Mesenchymal stem cell (in vitro differentiated cells and primary cell): ENCODE data around the gene UBTD1.
"Not testable (repeated sequence)": the region's sequence is repeated elsewhere in the genome, so short reads cannot be mapped to it uniquely, and the experiment has no call there.

ENCODE experiments used
- DNase-seq: peaks from one replicate; pipeline ENCODE4 v3.0.0-alpha.2; 2013
- H2AFZ ChIP-seq: one replicate; pipeline ENCODE4 v1.6.1; 2013; ENCODE audit warnings: low read depth, mild to moderate bottlenecking, control low read depth, inconsistent platforms, low read length, moderate library complexity
- H2AK5ac ChIP-seq: 2 replicates; pipeline ENCODE4 v1.6.1; 2013; ENCODE audit warnings: low read length, moderate library complexity, mild to moderate bottlenecking, inconsistent platforms; ENCODE audit not compliant: severe bottlenecking
- H2BK120ac ChIP-seq: one replicate; pipeline ENCODE4 v1.6.1; 2013; ENCODE audit warnings: low read depth, mild to moderate bottlenecking, inconsistent platforms, low read length, moderate library complexity
- H2BK12ac ChIP-seq, 2 experiments: one replicate each; pipeline ENCODE4 v1.6.1; 2013; ENCODE audit warnings: inconsistent platforms in 2 of 2, low read length in 2 of 2, mild to moderate bottlenecking in 2 of 2, moderate library complexity in 2 of 2, control low read depth in 1 of 2
- H2BK15ac ChIP-seq: one replicate; pipeline ENCODE4 v1.6.1; 2013; ENCODE audit warnings: mild to moderate bottlenecking, low read depth, inconsistent platforms; ENCODE audit not compliant: poor library complexity, severe bottlenecking
- H2BK5ac ChIP-seq: 2 replicates; pipeline ENCODE4 v1.6.1; 2013; ENCODE audit warnings: low read depth, mild to moderate bottlenecking, low read length, control low read depth, inconsistent platforms; ENCODE audit not compliant: poor library complexity, severe bottlenecking
- H3K14ac ChIP-seq, 2 experiments: one replicate each; pipeline ENCODE4 v1.6.1; 2013; ENCODE audit warnings: inconsistent platforms in 2 of 2, low read length in 2 of 2, control low read depth in 1 of 2, mild to moderate bottlenecking in 1 of 2, moderate library complexity in 1 of 2
- H3K18ac ChIP-seq, 2 experiments: one replicate each; pipeline ENCODE4 v1.6.1; 2013; ENCODE audit warnings: inconsistent platforms in 2 of 2, low read length in 2 of 2, control low read depth in 1 of 2, low read depth in 1 of 2, mild to moderate bottlenecking in 1 of 2
- H3K23ac ChIP-seq, 2 experiments: one replicate each; pipeline ENCODE4 v1.6.1; 2013; ENCODE audit warnings: inconsistent platforms in 2 of 2, low read length in 2 of 2, mild to moderate bottlenecking in 2 of 2, moderate library complexity in 2 of 2, control low read depth in 1 of 2
- H3K27ac ChIP-seq: 2 replicates; pipeline ENCODE4 v1.5.1; 2013; ENCODE audit warnings: mild to moderate bottlenecking, moderate library complexity, low read length, control low read depth, inconsistent platforms; ENCODE audit not compliant: poor library complexity, severe bottlenecking
- H3K27me3 ChIP-seq, 2 experiments: 2 replicates each; pipeline versions ENCODE4 v1.6.1 to v1.7.0; 2013; ENCODE audit warnings: low read length in 2 of 2, mild to moderate bottlenecking in 2 of 2, moderate library complexity in 2 of 2, control low read depth in 1 of 2, inconsistent platforms in 1 of 2; ENCODE audit not compliant: control insufficient read depth in 1 of 2, insufficient read depth in 1 of 2
- H3K36me3 ChIP-seq, 2 experiments: 2 replicates each; pipeline versions ENCODE4 v1.6.1 to v1.7.0; 2013; ENCODE audit warnings: low read length in 2 of 2, control low read depth in 1 of 2, inconsistent platforms in 1 of 2, low read depth in 1 of 2, mild to moderate bottlenecking in 1 of 2; ENCODE audit not compliant: insufficient read depth in 2 of 2, control insufficient read depth in 1 of 2
- H3K4ac ChIP-seq, 2 experiments: one replicate each; pipeline ENCODE4 v1.6.1; 2013; ENCODE audit warnings: inconsistent platforms in 2 of 2, low read length in 2 of 2, mild to moderate bottlenecking in 2 of 2, moderate library complexity in 2 of 2, control low read depth in 1 of 2, low read depth in 1 of 2
- H3K4me1 ChIP-seq: 2 replicates; pipeline ENCODE4 v1.6.1; 2013; ENCODE audit warnings: low read depth, low read length, control low read depth; ENCODE audit not compliant: control insufficient read depth, insufficient read depth
- H3K4me2 ChIP-seq: 2 replicates; pipeline ENCODE4 v1.6.1; 2013; ENCODE audit warnings: low read length, mild to moderate bottlenecking, inconsistent platforms; ENCODE audit not compliant: poor library complexity, severe bottlenecking
- H3K4me3 ChIP-seq, 2 experiments: 2 replicates each; pipeline versions ENCODE4 v1.5.1 to v1.7.0; 2013; ENCODE audit warnings: low read length in 2 of 2, mild to moderate bottlenecking in 2 of 2, control low read depth in 1 of 2, low read depth in 1 of 2; ENCODE audit not compliant: insufficient read depth in 1 of 2
- H3K79me1 ChIP-seq: replicated peaks from 2 replicates; pipeline ENCODE4 v1.6.1; 2013; ENCODE audit warnings: mild to moderate bottlenecking, control low read depth, low read length, inconsistent platforms; ENCODE audit not compliant: poor library complexity, severe bottlenecking
- H3K9ac ChIP-seq: 2 replicates; pipeline ENCODE4 v1.7.0; 2013; ENCODE audit warnings: mild to moderate bottlenecking, low read length, moderate library complexity
- H3K9me3 ChIP-seq: 2 replicates; pipeline ENCODE4 v1.7.0; 2013; ENCODE audit warnings: mild to moderate bottlenecking, low read length; ENCODE audit not compliant: control insufficient read depth
- H4K8ac ChIP-seq: one replicate; pipeline ENCODE4 v1.6.1; 2013; ENCODE audit warnings: inconsistent platforms, mild to moderate bottlenecking, low read length, moderate library complexity
- H4K91ac ChIP-seq: one replicate; pipeline ENCODE4 v1.6.1; 2013; ENCODE audit warnings: mild to moderate bottlenecking, low read length, inconsistent platforms
- WGBS: methylation state at CpG from one replicate; pipeline ENCODE4 v1.1.7; 2013; ENCODE audit warnings: mixed read lengths; 5-methylcytosine and 5-hydroxymethylcytosine counted together

Gene UBTD1

GRCh38 chr10:97474918-97475317 lies 23.8 kb upstream of the UBTD1 start:
- Histone ChIP-seq H2AFZ (no peak overlapping the region), H3K4me2 (no peak overlapping the region)
- WGBS: 96% methylated on average over 3 of the region's 4 CpGs

DNA sequence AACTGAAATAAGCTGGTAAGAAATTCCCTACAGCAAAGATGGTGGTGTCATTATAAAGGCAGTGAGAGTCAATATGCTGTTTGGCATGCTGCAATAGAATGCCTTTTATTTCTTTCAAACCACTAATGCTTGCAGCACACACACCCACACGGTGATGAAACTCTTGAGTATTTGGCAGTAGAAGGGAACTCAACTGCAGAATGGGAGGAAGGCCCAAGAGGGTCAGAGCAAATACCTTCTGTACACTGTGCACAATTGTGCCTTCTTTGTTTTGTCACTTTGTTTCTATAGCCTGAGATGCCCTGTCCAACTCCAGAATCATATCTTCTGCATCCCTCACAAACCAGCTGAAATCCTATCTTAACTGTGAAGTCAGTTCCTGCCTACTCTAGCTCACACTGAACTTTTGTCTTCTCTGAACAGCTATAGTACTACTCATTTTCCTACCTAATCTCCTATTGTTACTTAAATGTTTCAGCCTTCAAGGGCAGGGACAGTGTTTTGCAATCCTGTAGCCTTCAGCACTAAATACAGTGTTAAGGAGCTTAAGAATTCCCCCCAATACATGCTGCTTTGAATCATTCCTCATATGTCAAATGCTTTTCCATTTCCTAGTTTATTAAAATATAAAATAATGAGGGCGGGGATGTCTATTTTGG lies 22.7 kb upstream of the UBTD1 start:
- DNase-seq: no peak
- no peak overlapping the region for H3K4ac ChIP-seq
- no peak overlapping the region for H2BK12ac ChIP-seq
- 100% methylated on average over 1 of the region's 2 CpGs for WGBS
- H3K4me1 ChIP-seq: peaks cover 1% of the 10 kb centered on the region
- H2BK120ac ChIP-seq: no peak overlapping the region
- H3K9me3 ChIP-seq: no peaks in the 10 kb centered on the region
- H3K4me2 ChIP-seq: no peak overlapping the region
- no peak overlapping the region for H2AK5ac ChIP-seq
- no peaks in the 10 kb centered on the region for H3K27me3 ChIP-seq
- H3K9ac ChIP-seq: peak overlapping the region; percentile 10
- no peak overlapping the region for H3K18ac ChIP-seq
- H2BK15ac ChIP-seq: no peak overlapping the region
- no peak overlapping the region for H3K14ac ChIP-seq
- H3K27ac ChIP-seq: no peak overlapping the region
- H3K4me3 ChIP-seq: no peak overlapping the region
- H4K91ac ChIP-seq: no peak overlapping the region
- H3K23ac ChIP-seq: no peak overlapping the region
- H4K8ac ChIP-seq: no peak overlapping the region
- peaks cover 47 to 96% of the 10 kb centered on the region in 2 experiments for H3K36me3 ChIP-seq
- H2AFZ ChIP-seq: no peak overlapping the region
- peaks cover 28% of the 10 kb centered on the region for H3K79me1 ChIP-seq
- no peak overlapping the region for H2BK5ac ChIP-seq

More at GRCh38 chr10:97474918-97475317, 23.8 kb upstream of the UBTD1 start:
- Histone ChIP-seq H2BK5ac (no peak overlapping the region), H3K79me1 (peaks cover 31% of the 10 kb centered on the region), H3K14ac (no peak overlapping the region), H3K4ac (no peak overlapping the region), H4K91ac (no peak overlapping the region), H3K4me3 (no peak overlapping the region), H3K36me3 (peaks cover 45 to 96% of the 10 kb centered on the region in 2 experiments), H2AK5ac (no peak overlapping the region), H4K8ac (no peak overlapping the region), H2BK120ac (no peak overlapping the region), H3K23ac (no peak overlapping the region), H3K9ac (no peak overlapping the region), H3K4me1 (peaks cover 1% of the 10 kb centered on the region), H3K18ac (no peak overlapping the region), H2BK12ac (no peak overlapping the region), H2BK15ac (no peak overlapping the region), H3K27ac (no peak overlapping the region), H3K27me3 (no peaks in the 10 kb centered on the region), H3K9me3 (no peaks in the 10 kb centered on the region)
- DNase-seq: no peak

- 95% methylated on average over 2 of the region's 4 CpGs for WGBS
- not testable (repeated sequence) for H3K9ac ChIP-seq
Observed at GRCh38 chr10:97479410-97479809, 19.3 kb upstream of the UBTD1 start.

GRCh38 chr10:97479939-97480338 lies 18.8 kb upstream of the UBTD1 start:
- WGBS: 80% methylated on average over 9 of the region's 9 CpGs
- H3K36me3 ChIP-seq: peaks cover 36 to 79% of the 10 kb centered on the region in 2 experiments
- no peak overlapping the region for H2BK12ac ChIP-seq
- no peak overlapping the region for H2BK5ac ChIP-seq
- H3K27ac ChIP-seq: no peak overlapping the region
- no peak overlapping the region for H3K4me3 ChIP-seq
- H2BK120ac ChIP-seq: no peak overlapping the region
- H2BK15ac ChIP-seq: no peak overlapping the region
- H3K4me2 ChIP-seq: no peak overlapping the region
- no peaks in the 10 kb centered on the region for H3K9me3 ChIP-seq
- H3K9ac ChIP-seq: no peak overlapping the region
- no peak overlapping the region for H3K18ac ChIP-seq
- H2AK5ac ChIP-seq: no peak overlapping the region
- no peak overlapping the region for H4K91ac ChIP-seq
- H4K8ac ChIP-seq: peak overlapping the region; percentile 20
- H3K4ac ChIP-seq: no peak overlapping the region
- H3K23ac ChIP-seq: no peak overlapping the region
- H3K79me1 ChIP-seq: peaks cover 32% of the 10 kb centered on the region
- no peaks in the 10 kb centered on the region for H3K27me3 ChIP-seq
- peaks cover 4% of the 10 kb centered on the region for H3K4me1 ChIP-seq
- no peak overlapping the region for H2AFZ ChIP-seq
- no peak for DNase-seq
- no peak overlapping the region for H3K14ac ChIP-seq

More at GRCh38 chr10:97479410-97479809, 19.3 kb upstream of the UBTD1 start:
- H3K9me3 ChIP-seq, H3K27me3 ChIP-seq, H3K27ac ChIP-seq, DNase-seq, H4K8ac ChIP-seq, H2BK5ac ChIP-seq, H3K4me3 ChIP-seq, H2BK15ac ChIP-seq, H3K4me1 ChIP-seq, H2BK12ac ChIP-seq, H2AK5ac ChIP-seq, H2AFZ ChIP-seq, H2BK120ac ChIP-seq, H3K18ac ChIP-seq, H3K14ac ChIP-seq, H4K91ac ChIP-seq, H3K23ac ChIP-seq, H3K4ac ChIP-seq, H3K4me2 ChIP-seq: not testable (repeated sequence)
- Histone ChIP-seq H3K36me3 (peaks cover 32 to 84% of the 10 kb centered on the region in 2 experiments), H3K79me1 (peaks cover 30% of the 10 kb centered on the region)
